Activated naive CD4-positive, alpha-beta T cell treated with anti-CD3 and anti-CD28 coated beads for 36 hours (primary cell): ENCODE measurements around the gene C16orf74. TPM values are rescaled to one million over a fixed set of nuclear protein-coding genes. Genes with fewer than 3 reads are reported as not detected.

Experiments used
- CTCF ChIA-PET: fragments of 350-600 bp; sonication (Branson Sonifier 250); formaldehyde crosslinking; loops from one replicate; lab custom pipeline; 2021; ENCODE audit warnings: antibody characterized with exemption; lab: Charles Lee
- DNase-seq: peaks from one replicate; pipeline ENCODE4 v3.0.0-alpha.2; 2020
- H3K27ac Mint-ChIP-seq: one replicate; pipeline ENCODE4 v1.8.0; 2021; ENCODE audit warnings: mild to moderate bottlenecking, mixed read lengths
- H3K27me3 Mint-ChIP-seq: one replicate; pipeline ENCODE4 v1.8.0; 2021; ENCODE audit warnings: low read depth, mixed read lengths
- H3K36me3 Mint-ChIP-seq: one replicate; pipeline ENCODE4 v1.8.0; 2021; ENCODE audit warnings: low read depth, mixed read lengths
- H3K4me1 Mint-ChIP-seq: one replicate; pipeline ENCODE4 v1.8.0; 2021; ENCODE audit warnings: low read depth, mixed read lengths
- H3K4me3 Mint-ChIP-seq: one replicate; pipeline ENCODE4 v1.8.0; 2021; ENCODE audit warnings: mild to moderate bottlenecking, moderate library complexity, mixed read lengths
- H3K9me3 Mint-ChIP-seq: one replicate; pipeline ENCODE4 v1.8.0; 2021; ENCODE audit warnings: mixed read lengths
- intact Hi-C: fragments of 100-400 bp; cut with micrococcal nuclease; formaldehyde crosslinking; loops from one replicate; pipeline ENCODE4 v1.15.1; 2023
- total RNA-seq, 2 experiments: library from RNA; stranded (reverse); gene quantifications; one replicate each; pipeline ENCODE4 v1.2.3, GENCODE V29; 2021

The C16orf74 gene
- total RNA-seq, 2 experiments from 2014 or later: 0.50 to 0.64 TPM

DNA sequence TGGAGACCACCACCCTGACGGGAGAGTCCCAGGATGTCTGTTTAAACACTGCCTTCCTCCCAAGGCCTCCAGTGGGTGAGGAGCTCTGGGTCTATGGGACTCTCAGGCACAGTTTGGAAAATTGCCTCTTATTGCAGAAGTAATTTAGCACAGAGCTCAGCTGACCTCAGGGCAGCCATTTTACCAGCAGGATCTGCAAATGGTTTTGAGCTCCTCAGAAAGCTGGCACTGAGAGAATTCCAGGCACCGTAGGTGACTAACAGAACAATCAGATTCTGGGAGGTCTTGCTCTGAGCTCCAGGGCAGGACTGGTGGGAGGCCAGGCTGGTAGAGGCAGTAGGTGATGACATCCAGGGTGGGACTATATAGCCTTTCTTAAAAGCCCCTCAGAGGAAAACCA is 17.3 kb upstream of the C16orf74 start:
- peaks cover 5% of the 10 kb centered on the region for H3K36me3 Mint-ChIP-seq
- CTCF ChIA-PET: interaction anchor here (0.9 kb wide), 1 partner anchor 20 kb away, joined by 4 read pairs; no protein-coding TSS in a partner anchor
- no peaks in the 10 kb centered on the region for H3K4me1 Mint-ChIP-seq
- no peak for DNase-seq
- intact Hi-C loops: no loop called here
- H3K27me3 Mint-ChIP-seq: no peaks in the 10 kb centered on the region
- H3K27ac Mint-ChIP-seq: no peak overlapping the region
- H3K9me3 Mint-ChIP-seq: no peaks in the 10 kb centered on the region
- no peak overlapping the region for H3K4me3 Mint-ChIP-seq

DNA sequence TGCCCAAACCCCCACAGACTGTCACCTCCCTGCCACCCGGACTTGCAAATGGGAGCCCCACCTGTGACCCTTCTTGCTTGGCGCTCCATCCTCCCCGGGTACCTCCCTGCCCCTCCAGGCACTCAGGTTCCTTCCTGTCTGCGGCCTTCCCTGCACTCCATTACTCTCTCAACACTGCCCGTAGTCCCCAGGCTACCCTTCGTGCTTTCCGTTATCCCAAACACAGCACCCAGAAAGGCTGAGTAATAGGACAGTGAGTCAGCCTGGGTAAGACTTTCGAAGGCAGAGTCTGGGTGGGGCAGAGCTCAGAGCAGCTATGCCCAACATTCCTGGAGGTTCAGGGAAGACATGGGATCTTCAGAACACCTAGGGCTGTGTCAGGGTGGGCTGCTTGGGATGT is 16.6 kb upstream of the C16orf74 start:
- CTCF ChIA-PET: no interaction called here
- DNase-seq: no peak
- Mint-ChIP-seq H3K27me3 (no peaks in the 10 kb centered on the region), H3K27ac (no peak overlapping the region), H3K4me3 (no peak overlapping the region), H3K4me1 (no peaks in the 10 kb centered on the region), H3K36me3 (peaks cover 5% of the 10 kb centered on the region), H3K9me3 (no peaks in the 10 kb centered on the region)
- intact Hi-C loops: no loop called here

GRCh38 chr16:85765767-85766166 is 14.9 kb upstream of the C16orf74 start:
- no peak for DNase-seq
- H3K4me1 Mint-ChIP-seq: no peaks in the 10 kb centered on the region
- no peak overlapping the region for H3K4me3 Mint-ChIP-seq
- CTCF ChIA-PET: no interaction called here
- H3K27ac Mint-ChIP-seq: no peak overlapping the region
- no peaks in the 10 kb centered on the region for H3K9me3 Mint-ChIP-seq
- no peaks in the 10 kb centered on the region for H3K27me3 Mint-ChIP-seq
- H3K36me3 Mint-ChIP-seq: peaks cover 4% of the 10 kb centered on the region
- intact Hi-C loops: no loop called here

DNA sequence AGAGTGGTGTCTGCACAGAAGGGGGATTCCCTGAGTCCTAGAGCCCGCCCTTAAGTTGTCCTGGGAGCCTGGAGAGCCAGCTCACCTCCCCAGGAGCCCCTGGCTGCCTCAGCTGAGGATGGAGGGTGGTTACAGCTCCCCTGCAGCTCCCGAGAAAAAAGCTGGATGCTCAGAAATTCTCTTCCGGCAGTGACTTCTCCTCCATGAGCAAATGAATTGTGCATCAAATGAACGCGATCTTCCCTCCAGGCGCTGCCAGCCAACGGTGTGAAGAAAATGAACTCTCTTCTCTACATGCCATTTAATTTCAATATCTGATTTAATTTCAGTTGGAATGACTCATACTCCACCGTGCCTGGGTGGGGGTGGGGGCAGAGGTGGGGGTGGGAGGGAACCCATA is 14.3 kb upstream of the C16orf74 start:
- no peak for DNase-seq
- Mint-ChIP-seq H3K9me3 (no peaks in the 10 kb centered on the region), H3K4me3 (no peak overlapping the region), H3K36me3 (no peaks in the 10 kb centered on the region), H3K27me3 (no peaks in the 10 kb centered on the region), H3K27ac (no peak overlapping the region), H3K4me1 (no peaks in the 10 kb centered on the region)
- intact Hi-C loops: no loop called here
- CTCF ChIA-PET: no interaction called here

DNA sequence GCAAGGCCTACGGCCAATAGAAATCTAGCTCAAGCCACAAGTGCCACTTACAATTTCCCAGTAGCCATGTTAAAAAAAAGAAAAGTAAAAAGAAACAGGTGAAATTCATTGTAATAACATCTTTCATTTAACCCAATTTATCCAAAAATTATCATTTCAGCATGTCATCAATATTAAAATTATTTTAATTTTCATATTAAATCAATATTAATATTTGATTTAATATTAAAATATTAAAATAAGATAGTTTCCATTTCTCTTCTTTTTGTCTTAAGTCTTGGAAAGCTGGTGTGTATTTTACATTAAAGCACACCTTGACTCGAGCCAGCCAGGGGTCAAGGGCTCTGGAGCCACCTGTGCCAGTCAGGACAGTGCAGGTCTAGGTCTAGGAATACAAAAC is 12.7 kb upstream of the C16orf74 start:
- DNase-seq: no peak
- peaks cover 14% of the 10 kb centered on the region for H3K27me3 Mint-ChIP-seq
- H3K9me3 Mint-ChIP-seq: no peaks in the 10 kb centered on the region
- H3K4me1 Mint-ChIP-seq: peaks cover 7% of the 10 kb centered on the region
- no peaks in the 10 kb centered on the region for H3K36me3 Mint-ChIP-seq
- no peak overlapping the region for H3K4me3 Mint-ChIP-seq
- H3K27ac Mint-ChIP-seq: no peak overlapping the region
- CTCF ChIA-PET: no interaction called here
- intact Hi-C loops: no loop called here

DNA sequence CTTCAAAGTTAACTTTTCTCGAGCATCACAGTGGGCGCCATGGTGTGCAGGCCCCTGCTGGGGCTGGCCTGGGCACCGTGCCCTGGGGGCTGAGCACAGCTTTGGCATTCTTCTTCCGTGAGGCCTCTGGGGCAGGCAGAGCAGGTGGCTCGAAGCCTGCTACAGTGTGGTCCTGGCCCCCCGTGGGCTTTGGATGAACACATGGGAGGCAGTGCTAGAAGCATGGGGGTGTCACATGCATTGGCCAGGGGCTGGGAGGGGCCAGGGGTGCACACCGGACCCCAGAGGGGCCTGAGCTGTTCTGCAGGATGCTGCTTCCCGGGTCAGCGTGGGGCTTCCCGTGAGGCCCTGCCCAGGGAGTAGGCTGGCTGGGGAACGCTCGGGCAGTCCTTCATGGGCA is 12.1 kb upstream of the C16orf74 start:
- intact Hi-C loops: no loop called here
- Mint-ChIP-seq H3K27ac (no peak overlapping the region), H3K4me3 (no peak overlapping the region), H3K36me3 (no peaks in the 10 kb centered on the region), H3K27me3 (peaks cover 14% of the 10 kb centered on the region), H3K9me3 (no peaks in the 10 kb centered on the region), H3K4me1 (peaks cover 7% of the 10 kb centered on the region)
- CTCF ChIA-PET: no interaction called here
- no peak for DNase-seq

GRCh38 chr16:85761861-85762260 is 11.0 kb upstream of the C16orf74 start:
- no peak overlapping the region for H3K27ac Mint-ChIP-seq
- H3K36me3 Mint-ChIP-seq: no peaks in the 10 kb centered on the region
- CTCF ChIA-PET: interaction anchor here (0.6 to 1.0 kb wide), 2 partner anchors 43 to 358 kb away, joined by 4 read pairs; no protein-coding TSS in a partner anchor
- H3K4me1 Mint-ChIP-seq: peaks cover 11% of the 10 kb centered on the region
- peaks cover 16% of the 10 kb centered on the region for H3K27me3 Mint-ChIP-seq
- no peaks in the 10 kb centered on the region for H3K9me3 Mint-ChIP-seq
- intact Hi-C loops: no loop called here
- no peak overlapping the region for H3K4me3 Mint-ChIP-seq
- no peak for DNase-seq

GRCh38 chr16:85759631-85760419 is 8.9 kb upstream of the C16orf74 start:
- Mint-ChIP-seq H3K4me1 (peaks cover 11% of the 10 kb centered on the region), H3K9me3 (no peaks in the 10 kb centered on the region), H3K36me3 (no peaks in the 10 kb centered on the region), H3K4me3 (no peak overlapping the region), H3K27me3 (peaks cover 16% of the 10 kb centered on the region), H3K27ac (no peak overlapping the region)
- CTCF ChIA-PET: interaction anchor here (0.8 to 1.9 kb wide), 5 partner anchors 23 to 94 kb away, joined by 3 to 4 read pairs (median 3); no protein-coding TSS in a partner anchor
- DNase-seq: peak; percentile 29
- intact Hi-C loops: no loop called here

DNA sequence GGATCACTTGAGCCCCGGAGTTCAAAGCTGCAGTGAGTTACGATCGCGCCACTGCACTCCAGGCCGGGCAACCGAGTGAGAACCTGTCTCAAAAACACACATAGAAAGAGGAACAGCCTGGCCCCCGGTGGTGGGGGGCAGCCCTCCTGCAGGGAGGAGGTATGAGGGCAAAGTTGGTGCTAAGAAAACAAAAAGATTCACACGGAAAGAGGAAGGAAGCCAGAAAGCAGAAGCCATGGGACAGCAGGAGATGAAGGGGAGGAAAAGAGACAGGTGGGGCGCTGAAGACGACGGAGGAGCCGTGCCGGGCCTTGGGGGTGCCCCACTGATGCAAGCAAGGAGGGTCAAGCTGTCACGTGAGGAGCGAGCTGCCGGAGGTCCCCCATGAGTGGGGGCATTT is 8.2 kb upstream of the C16orf74 start:
- H3K9me3 Mint-ChIP-seq: no peaks in the 10 kb centered on the region
- CTCF ChIA-PET: interaction anchor here (0.8 to 1.9 kb wide), 5 partner anchors 22 to 93 kb away, joined by 3 to 4 read pairs (median 3); no protein-coding TSS in a partner anchor
- H3K4me1 Mint-ChIP-seq: peaks cover 11% of the 10 kb centered on the region
- intact Hi-C loops: no loop called here
- peaks cover 16% of the 10 kb centered on the region for H3K27me3 Mint-ChIP-seq
- H3K27ac Mint-ChIP-seq: no peak overlapping the region
- H3K4me3 Mint-ChIP-seq: no peak overlapping the region
- H3K36me3 Mint-ChIP-seq: no peaks in the 10 kb centered on the region
- DNase-seq: no peak

DNA sequence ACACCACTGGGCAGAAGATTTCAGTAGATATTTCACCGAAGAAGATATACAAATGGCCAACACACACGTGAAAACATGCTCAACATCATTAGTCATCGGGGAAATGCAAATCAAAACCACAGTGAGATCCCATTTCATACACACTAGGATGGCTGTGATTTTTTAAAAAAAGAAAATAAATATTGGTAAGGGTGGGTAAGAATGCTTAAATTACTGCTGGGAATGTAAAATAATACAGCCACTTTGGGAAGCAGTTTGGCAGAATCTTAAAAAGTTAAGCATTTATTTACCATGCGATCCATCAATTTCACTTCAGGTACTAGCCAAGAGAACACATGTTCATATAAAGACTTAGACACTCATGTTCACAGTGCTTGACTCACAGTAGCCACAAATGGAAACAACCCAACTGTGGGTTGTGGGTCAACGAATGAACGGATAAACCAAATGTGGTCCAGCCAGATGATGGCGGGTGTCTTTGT is 6.5 kb upstream of the C16orf74 start:
- Mint-ChIP-seq H3K4me3 (no peak overlapping the region), H3K27me3 (peaks cover 19% of the 10 kb centered on the region), H3K9me3 (no peaks in the 10 kb centered on the region), H3K27ac (no peak overlapping the region), H3K4me1 (peaks cover 12% of the 10 kb centered on the region), H3K36me3 (no peaks in the 10 kb centered on the region)
- DNase-seq: no peak
- intact Hi-C loops: no loop called here
- CTCF ChIA-PET: interaction anchor here (0.6 to 0.7 kb wide), 2 partner anchors 43 to 491 kb away, joined by 3 to 4 read pairs; no protein-coding TSS in a partner anchor

- CTCF ChIA-PET: no interaction called here
- H3K27ac Mint-ChIP-seq: no peak overlapping the region
- DNase-seq: no peak
- intact Hi-C loops: no loop called here
- peaks cover 27% of the 10 kb centered on the region for H3K27me3 Mint-ChIP-seq
- peaks cover 16% of the 10 kb centered on the region for H3K4me1 Mint-ChIP-seq
- no peaks in the 10 kb centered on the region for H3K9me3 Mint-ChIP-seq
- no peak overlapping the region for H3K4me3 Mint-ChIP-seq
- no peaks in the 10 kb centered on the region for H3K36me3 Mint-ChIP-seq
These were observed 5.3 kb upstream of the C16orf74 start for GRCh38 chr16:85755929-85756768.

- CTCF ChIA-PET: interaction anchor here (0.7 kb wide), 1 partner anchor 494 kb away, joined by 3 read pairs; no protein-coding TSS in a partner anchor
- intact Hi-C loops: no loop called here
These were observed 3.5 kb upstream of the C16orf74 start for GRCh38 chr16:85754413-85754812.

More at GRCh38 chr16:85754413-85754812, 3.5 kb upstream of the C16orf74 start:
- H3K4me1 Mint-ChIP-seq: peaks cover 20% of the 10 kb centered on the region
- no peak overlapping the region for H3K27ac Mint-ChIP-seq
- H3K27me3 Mint-ChIP-seq: peaks cover 30% of the 10 kb centered on the region
- H3K36me3 Mint-ChIP-seq: no peaks in the 10 kb centered on the region
- no peaks in the 10 kb centered on the region for H3K9me3 Mint-ChIP-seq
- H3K4me3 Mint-ChIP-seq: no peak overlapping the region
- DNase-seq: no peak
